Vagina (tissue), 2 donors: ENCODE results near the gene PLCB2. TPM values are rescaled to one million over a fixed set of nuclear protein-coding genes. Genes with fewer than 3 reads are reported as not detected.

Experiments
- DNase-seq, 2 donors: peaks; one replicate each; pipeline ENCODE4 v3.0.0-alpha.2; 2017; ENCODE audit errors: extremely low spot score in 2 of 2
- H3K27ac ChIP-seq: fragments of 200-600 bp; sonication (generic); one replicate; pipeline ENCODE4 v1.5.1; 2019
- H3K27me3 ChIP-seq: fragments of 200-600 bp; sonication (generic); one replicate; pipeline ENCODE4 v1.5.1; 2019
- H3K36me3 ChIP-seq, 2 donors: fragments of 200-600 bp; sonication (generic); one replicate each; pipeline ENCODE4 v1.5.1; 2017 to 2019
- H3K4me1 ChIP-seq: fragments of 200-600 bp; sonication (generic); one replicate; pipeline ENCODE4 v1.5.1; 2019
- H3K4me3 ChIP-seq, 2 donors: fragments of 200-600 bp; sonication (generic); 1 replicate in 1 of 2; 2 replicates in 1 of 2; pipeline ENCODE4 v1.5.1; 2016 to 2019
- H3K9me3 ChIP-seq: fragments of 200-600 bp; sonication (generic); one replicate; pipeline ENCODE4 v1.5.1; 2019
- CTCF ChIP-seq, 3 experiments: fragments of 450-650 bp in 2 of 3; fragments of 200-600 bp in 1 of 3; sonication (generic) in 1 of 3; IDR thresholded peaks; one replicate each; pipeline ENCODE4 v1.5.1; 2017 to 2019; ENCODE audit warnings: antibody characterized with exemption in 3 of 3, mild to moderate bottlenecking in 2 of 3, moderate library complexity in 2 of 3
- POLR2A ChIP-seq, 2 donors: fragments of 450-650 bp; IDR thresholded peaks; one replicate each; pipeline ENCODE4 v1.6.1; 2017; ENCODE audit warnings: antibody characterized with exemption in 2 of 2, mild to moderate bottlenecking in 2 of 2, moderate library complexity in 2 of 2
- POLR2AphosphoS5 ChIP-seq, 2 donors: sonication (generic); formaldehyde crosslinking; IDR thresholded peaks; one replicate each; pipeline ENCODE4 v1.9.0; 2017; ENCODE audit warnings: antibody characterized with exemption in 2 of 2, mild to moderate bottlenecking in 2 of 2, low read depth in 1 of 2; ENCODE audit not compliant: insufficient read depth in 1 of 2
- intact Hi-C: fragments of 100-400 bp; cut with DNase I; formaldehyde crosslinking; loops from one replicate; pipeline ENCODE4 v1.15.1; 2023
- total RNA-seq: library from RNA; depleted of rRNA; stranded (reverse); fragments of >200 nt; gene quantifications from one replicate; pipeline ENCODE4 v1.2.3, GENCODE V29; 2016

Gene PLCB2
- total RNA-seq, 1 donor from 2014 or later = 14.0 TPM

GRCh38 chr15:40247406-40247971 is 60.2 kb downstream of the PLCB2 start:
- H3K4me3 ChIP-seq = no peak overlapping the region
- no peak overlapping the region for H3K27ac ChIP-seq
- H3K36me3 ChIP-seq = no peaks in the 10 kb centered on the region
- no peaks in the 10 kb centered on the region for H3K27me3 ChIP-seq
- DNase-seq = no peak
- intact Hi-C loops = no loop called here
- TF ChIP-seq CTCF (IDR thresholded peaks at IDR 0.05) (no peak), POLR2A (IDR thresholded peaks at IDR 0.05) (no peak), POLR2AphosphoS5 (IDR thresholded peaks at IDR 0.05; ENCODE audit: insufficient read depth in 1 of 2, low read depth in 1 of 2) (no peak)
- H3K9me3 ChIP-seq = no peaks in the 10 kb centered on the region
- peaks cover 45% of the 10 kb centered on the region for H3K4me1 ChIP-seq

GRCh38 chr15:40246496-40247280 is 61.0 kb downstream of the PLCB2 start:
- Histone ChIP-seq H3K27ac (peak overlapping the region; percentile 36), H3K36me3 (no peaks in the 10 kb centered on the region), H3K9me3 (no peaks in the 10 kb centered on the region), H3K4me1 (peaks cover 44% of the 10 kb centered on the region), H3K4me3 (no peak overlapping the region), H3K27me3 (no peaks in the 10 kb centered on the region)
- TF ChIP-seq POLR2A (IDR thresholded peaks at IDR 0.05) = no peak
- TF ChIP-seq POLR2AphosphoS5 (IDR thresholded peaks at IDR 0.05; ENCODE audit: insufficient read depth in 1 of 2, low read depth in 1 of 2) = no peak
- no peak for TF ChIP-seq CTCF (IDR thresholded peaks at IDR 0.05)
- DNase-seq = no peak
- intact Hi-C loops = no loop called here

DNA sequence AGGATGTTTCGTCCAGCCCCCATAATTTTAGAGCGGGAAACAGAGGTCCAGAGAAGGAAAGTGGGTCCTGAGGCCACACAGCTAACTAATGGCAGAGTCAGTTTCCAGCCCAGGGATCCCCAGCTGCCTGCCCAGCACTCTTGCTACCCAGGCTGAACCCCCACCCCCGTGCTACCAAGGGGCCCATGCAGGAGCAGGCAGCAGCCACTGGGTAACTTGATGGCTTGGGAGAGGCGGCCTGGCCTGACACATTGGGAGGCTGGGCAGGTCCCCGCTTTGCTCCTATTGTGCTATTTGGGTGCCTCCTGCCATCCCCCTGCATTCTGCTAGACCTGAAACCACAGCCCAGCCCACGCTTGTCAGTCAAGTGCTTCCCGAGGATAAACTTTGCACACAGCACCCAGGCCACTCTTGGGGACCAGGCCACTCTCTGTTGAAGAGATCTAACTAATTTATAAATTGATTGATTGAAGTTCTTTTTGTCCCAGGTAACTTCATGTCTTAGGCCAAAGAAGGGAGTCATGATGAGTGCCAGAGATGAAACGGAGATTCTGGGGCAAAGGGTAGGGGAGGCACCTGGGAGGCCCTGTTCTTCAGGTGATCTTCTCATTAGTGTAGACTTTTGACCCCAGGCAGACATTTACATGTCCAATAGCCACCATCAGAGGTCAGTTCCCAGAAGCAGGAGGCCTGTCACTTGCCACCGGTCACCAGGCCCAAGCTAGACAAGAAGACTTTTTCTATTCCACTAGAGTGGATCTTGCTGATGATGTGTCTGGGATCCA is 61.9 kb downstream of the PLCB2 start:
- peaks cover 44% of the 10 kb centered on the region for H3K4me1 ChIP-seq
- no peaks in the 10 kb centered on the region for H3K36me3 ChIP-seq
- H3K9me3 ChIP-seq = no peaks in the 10 kb centered on the region
- H3K27ac ChIP-seq = peak overlapping the region; percentile 36
- H3K4me3 ChIP-seq = no peak overlapping the region
- intact Hi-C loops = no loop called here
- H3K27me3 ChIP-seq = no peaks in the 10 kb centered on the region
- no peak for TF ChIP-seq POLR2AphosphoS5 (IDR thresholded peaks at IDR 0.05; ENCODE audit: insufficient read depth in 1 of 2, low read depth in 1 of 2)
- no peak for TF ChIP-seq CTCF (IDR thresholded peaks at IDR 0.05)
- no peak for TF ChIP-seq POLR2A (IDR thresholded peaks at IDR 0.05)
- no peak for DNase-seq

- peaks cover 38% of the 10 kb centered on the region for H3K4me1 ChIP-seq
- H3K27me3 ChIP-seq = no peaks in the 10 kb centered on the region
- no peaks in the 10 kb centered on the region for H3K36me3 ChIP-seq
- TF ChIP-seq CTCF (IDR thresholded peaks at IDR 0.05) (no peak), POLR2A (IDR thresholded peaks at IDR 0.05) (no peak), POLR2AphosphoS5 (IDR thresholded peaks at IDR 0.05; ENCODE audit: insufficient read depth in 1 of 2, low read depth in 1 of 2) (peak in 1 of 2 donors; percentile 19)
- DNase-seq = no peak
- no peak overlapping the region for H3K27ac ChIP-seq
- intact Hi-C loops = no loop called here
- H3K9me3 ChIP-seq = no peaks in the 10 kb centered on the region
- no peak overlapping the region for H3K4me3 ChIP-seq
Measured at GRCh38 chr15:40244961-40245523, 62.7 kb downstream of the PLCB2 start.
